NT2/D1 (cell line): ENCODE measurements around the gene POLR2H.

Source experiments
- DNase-seq: peaks from one replicate; pipeline ENCODE4 v3.0.0-alpha.2; 2011; ENCODE audit warnings: low read depth, low spot score
- H3K27me3 ChIP-seq: 2 replicates; pipeline ENCODE4 v1.6.0; 2011; ENCODE audit warnings: mild to moderate bottlenecking; ENCODE audit not compliant: insufficient read length, insufficient read depth
- H3K36me3 ChIP-seq: 2 replicates; pipeline ENCODE4 v1.6.1; 2011; ENCODE audit warnings: mild to moderate bottlenecking, low read length, mixed read lengths; ENCODE audit not compliant: insufficient read depth, insufficient read length
- H3K4me1 ChIP-seq: 2 replicates; pipeline ENCODE4 v1.5.1; 2011; ENCODE audit not compliant: insufficient read depth, insufficient read length
- H3K4me3 ChIP-seq: 2 replicates; pipeline ENCODE4 v1.5.1; 2011; ENCODE audit warnings: low read depth; ENCODE audit not compliant: insufficient read length
- H3K9ac ChIP-seq: 2 replicates; pipeline ENCODE4 v1.6.0; 2011; ENCODE audit warnings: low read depth; ENCODE audit not compliant: insufficient read length
- H3K9me3 ChIP-seq: 2 replicates; pipeline ENCODE4 v1.5.1; 2011; ENCODE audit warnings: mild to moderate bottlenecking, low read length; ENCODE audit not compliant: insufficient read depth
- SUZ12 ChIP-seq: IDR thresholded peaks from 2 replicates; pipeline ENCODE4 v1.6.1; 2011; ENCODE audit not compliant: insufficient read length, insufficient read depth; ENCODE audit errors: extremely low read depth
- YY1 ChIP-seq: IDR thresholded peaks from 2 replicates; pipeline ENCODE4 v1.6.1; 2011; ENCODE audit not compliant: insufficient read length, insufficient read depth
- ZNF274 ChIP-seq: IDR thresholded peaks from 2 replicates; pipeline ENCODE4 v1.6.1; 2011; ENCODE audit warnings: mild to moderate bottlenecking, low read depth, low read length

Gene POLR2H

DNA sequence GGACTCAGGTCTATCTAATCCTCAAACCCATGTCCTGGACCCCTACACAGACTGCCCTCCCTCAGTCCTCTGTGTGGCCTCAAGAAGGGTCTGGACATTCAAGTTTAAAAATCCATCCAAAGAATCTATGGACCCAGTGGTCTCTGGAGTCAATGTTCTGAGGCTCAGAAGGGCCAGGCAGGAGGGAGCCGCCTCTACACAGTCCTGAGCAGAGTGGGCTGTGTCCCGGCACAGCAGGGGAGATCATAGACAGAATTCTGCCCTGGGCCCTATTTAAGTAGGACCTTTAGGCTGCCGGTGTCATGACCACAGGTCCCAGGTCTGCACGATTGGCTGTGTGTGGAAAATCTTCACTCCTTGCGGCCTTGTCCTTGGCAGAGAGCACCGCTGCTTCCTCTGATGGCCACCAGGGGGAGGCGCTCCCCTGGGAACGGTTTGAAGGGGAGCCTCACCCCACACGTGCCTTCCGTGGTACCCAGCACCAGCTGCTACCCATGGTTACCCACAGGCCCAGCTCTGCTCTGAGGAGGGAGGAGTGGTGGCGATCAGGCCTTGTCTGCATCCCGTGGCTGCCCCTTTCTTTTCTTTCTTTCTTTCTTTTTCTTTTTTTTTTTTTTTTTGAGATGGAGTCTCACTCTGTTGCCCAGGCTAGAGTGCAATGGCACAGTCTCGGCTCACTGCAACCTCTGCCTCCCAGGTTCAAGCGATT lies 56.3 kb downstream of the POLR2H start:
- TF ChIP-seq YY1 (no peak), SUZ12 (no peak), ZNF274 (no peak)
- Histone ChIP-seq H3K9ac (peak overlapping the region; percentile 15), H3K4me1 (peaks cover 11% of the 10 kb centered on the region), H3K27me3 (no peaks in the 10 kb centered on the region), H3K36me3 (no peaks in the 10 kb centered on the region), H3K4me3 (no peak overlapping the region), H3K9me3 (peaks cover 9% of the 10 kb centered on the region; the same call in 1 of the 2 replicates)
- peak; percentile 36 for DNase-seq
